ENCODE data around the gene FAAP20. TPM values are rescaled to one million over a fixed set of nuclear protein-coding genes. Genes with fewer than 3 reads are reported as not detected.

FAAP20 gene
- total and polyA plus RNA-seq, 2 experiments from 2014 or later, result 79.1 to 167 TPM

- TF ChIP-seq EZH2 (IDR thresholded peaks at IDR 0.05; ENCODE audit: low read depth, unreplicated experiment) (no peak), ETS1 (IDR thresholded peaks at IDR 0.05) (no peak), EZH2phosphoT487 (IDR thresholded peaks at IDR 0.05; ENCODE audit: unreplicated experiment) (no peak), ZNF114 (CRISPR knock-in tag; IDR thresholded peaks at IDR 0.05) (no peak), REST (IDR thresholded peaks at IDR 0.05; ENCODE audit: unreplicated experiment) (no peak), CTCF (conservative IDR thresholded peaks at IDR 0.05; ENCODE audit: low read depth in 2 of 2) (no peak), CREB1 (CRISPR knock-in tag; IDR thresholded peaks at IDR 0.05; ENCODE audit: low read depth) (no peak)
These were observed 35.4 kb downstream of the FAAP20 start (continued) for GRCh38 chr1:2159124-2159523.

- Histone ChIP-seq H3K4me3 (no peak overlapping the region), H3K36me3 (ENCODE audit: insufficient read depth) (no peaks in the 10 kb centered on the region; the same call in 1 of the 2 replicates), H3K27ac (ENCODE audit: low read depth) (no peak overlapping the region), H3K79me2 (replicated peaks; ENCODE audit: insufficient read depth) (peaks cover 6% of the 10 kb centered on the region; the same call in 1 of the 2 replicates), H3K4me1 (ENCODE audit: insufficient read depth) (no peaks in the 10 kb centered on the region), H2AFZ (no peak overlapping the region), H4K20me1 (replicated peaks; ENCODE audit: insufficient read depth) (no peaks in the 10 kb centered on the region; the same call in none of the 2 replicates), H3K27me3 (ENCODE audit: insufficient read depth) (no peaks in the 10 kb centered on the region), H3K9me2 (ENCODE audit: insufficient read depth) (peaks cover 10% of the 10 kb centered on the region; the same call in 1 of the 2 replicates), H3F3A (replicated peaks; ENCODE audit: low read depth) (no peaks in the 10 kb centered on the region), H3K4me2 (no peak overlapping the region)
- Mint-ChIP-seq H3K27ac (peak overlapping the region; percentile 83; the same call in 1 of the 2 replicates), H3K27me3 (ENCODE audit: insufficient read depth, low read depth, poor library complexity) (peaks cover 3% of the 10 kb centered on the region), H3K4me1 (no peaks in the 10 kb centered on the region), H3K4me3 (no peak overlapping the region), H3K36me3 (ENCODE audit: low read depth) (peaks cover 36% of the 10 kb centered on the region), H3K9me3 (no peaks in the 10 kb centered on the region; the same call in 2 of the 3 replicates)
- no peak for ATAC-seq
- no peak for DNase-seq (ENCODE audit: low spot score)
- TF ChIP-seq ETS1 (IDR thresholded peaks at IDR 0.05) (no peak), ZNF331 (CRISPR knock-in tag; IDR thresholded peaks at IDR 0.05; ENCODE audit: low read depth) (no peak), POLR2AphosphoS5 (IDR thresholded peaks at IDR 0.05; ENCODE audit: low read depth) (no peak), CTCF (conservative IDR thresholded peaks at IDR 0.05; ENCODE audit: low read depth in 2 of 2) (no peak), JUNB (IDR thresholded peaks at IDR 0.05; ENCODE audit: unreplicated experiment) (no peak), REST (IDR thresholded peaks at IDR 0.05; ENCODE audit: unreplicated experiment) (no peak)
These were observed 36.3 kb downstream of the FAAP20 start for GRCh38 chr1:2158272-2158671.
